ENCODE data around the gene ADCYAP1.
A peak's percentile ranks its signal among the peaks of the same experiment; 100 is the strongest.

The ADCYAP1 gene

GRCh38 chr18:905307-905947 lies 756 bp downstream of the ADCYAP1 start:
- DNase-seq (ENCODE audit: low read depth) = no peak
- no peak for TF ChIP-seq CTCF (conservative IDR thresholded peaks at IDR 0.05; ENCODE audit: low read depth, low read length)

DNA sequence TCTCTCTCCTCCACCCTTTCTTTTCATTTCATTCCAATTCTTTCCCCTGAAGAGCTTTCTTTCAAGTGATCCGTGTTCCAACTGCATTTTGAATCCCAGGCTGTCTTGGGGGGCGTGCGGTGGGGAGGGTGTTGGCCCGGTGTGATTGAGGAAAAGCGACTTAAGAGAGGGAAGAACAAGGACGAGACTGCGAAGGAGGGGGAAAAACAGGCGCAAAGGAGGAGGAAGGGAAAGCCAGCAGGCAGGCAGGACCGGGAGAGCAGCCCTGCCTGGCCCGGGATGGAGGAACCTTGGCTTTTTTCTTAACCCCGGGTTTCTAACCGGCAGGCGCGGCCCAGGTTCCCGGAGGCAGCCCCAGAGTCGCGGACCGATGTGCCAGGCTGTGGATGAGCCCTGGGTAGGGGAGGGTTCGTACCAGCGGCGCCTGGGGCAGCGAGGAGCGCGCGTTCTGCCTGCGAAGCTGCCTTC lies 1.3 kb downstream of the ADCYAP1 start:
- no peak for DNase-seq (ENCODE audit: low read depth)
- no peak overlapping the region for H3K4me3 ChIP-seq (ENCODE audit: low read length)
- no peak for TF ChIP-seq CTCF (conservative IDR thresholded peaks at IDR 0.05; ENCODE audit: low read depth, low read length)

More at GRCh38 chr18:905307-905947, 756 bp downstream of the ADCYAP1 start:
- no peak overlapping the region for H3K4me3 ChIP-seq (ENCODE audit: low read length)

GRCh38 chr18:906416-907114 lies 1.9 kb downstream of the ADCYAP1 start:
- DNase-seq (ENCODE audit: low read depth) = no peak
- H3K4me3 ChIP-seq (ENCODE audit: low read length) = peak overlapping the region; percentile 41
- no peak for TF ChIP-seq CTCF (conservative IDR thresholded peaks at IDR 0.05; ENCODE audit: low read depth, low read length)

- peak overlapping the region; percentile 46 for H3K4me3 ChIP-seq (ENCODE audit: low read length)
- no peak for DNase-seq (ENCODE audit: low read depth)
These were observed 2.6 kb downstream of the ADCYAP1 start for GRCh38 chr18:907115-907884.

DNA sequence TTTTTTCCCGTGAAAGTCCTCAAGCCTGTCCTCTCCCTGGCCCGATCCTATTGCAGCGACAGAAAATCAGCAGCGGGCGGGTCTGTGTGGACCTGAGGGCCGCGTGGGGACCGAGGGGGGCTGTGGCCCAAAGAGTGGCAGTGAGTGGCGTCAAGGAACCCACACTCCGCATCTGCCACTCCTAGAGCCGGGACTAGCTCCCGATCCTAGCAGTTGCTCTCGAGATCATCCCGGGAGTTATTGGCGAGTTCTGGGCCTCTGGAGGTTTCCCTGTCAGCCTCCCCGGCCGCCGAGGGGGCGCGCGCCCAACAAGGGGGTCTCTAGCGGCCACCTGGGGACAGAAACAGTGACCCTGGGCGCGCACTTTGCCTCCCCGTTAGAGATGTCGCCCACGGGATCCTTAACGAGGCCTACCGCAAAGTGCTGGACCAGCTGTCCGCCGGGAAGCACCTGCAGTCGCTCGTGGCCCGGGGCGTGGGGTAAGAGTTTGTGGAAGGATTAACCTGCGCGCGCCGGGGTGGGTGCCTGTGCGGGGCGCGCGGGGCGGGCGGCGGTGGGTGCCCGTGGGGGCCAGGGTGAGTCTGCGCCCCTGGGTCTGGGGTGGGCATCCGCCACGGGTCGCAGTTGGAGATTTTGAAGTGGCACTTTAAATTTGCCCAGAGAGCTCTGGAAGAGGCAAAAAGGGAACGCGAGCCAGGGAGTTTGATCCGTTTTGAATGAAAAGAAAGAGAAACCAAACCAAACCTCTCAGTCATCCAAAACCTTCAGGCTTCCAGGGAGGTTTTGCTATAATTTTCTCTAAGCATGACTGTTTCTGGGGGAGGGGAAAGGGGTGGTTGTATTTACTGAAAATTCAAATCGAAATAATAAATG lies 3.5 kb downstream of the ADCYAP1 start:
- no peak for DNase-seq (ENCODE audit: low read depth)
- peak overlapping the region; percentile 46 for H3K4me3 ChIP-seq (ENCODE audit: low read length)
- TF ChIP-seq CTCF (conservative IDR thresholded peaks at IDR 0.05; ENCODE audit: low read depth, low read length) = no peak

More at GRCh38 chr18:907115-907884, 2.6 kb downstream of the ADCYAP1 start:
- TF ChIP-seq CTCF (conservative IDR thresholded peaks at IDR 0.05; ENCODE audit: low read depth, low read length) = no peak
